Activated CD8-positive, alpha-beta memory T cell treated with anti-CD3 and anti-CD28 coated beads, Interleukin-2, amount 50 U/mL, for 48 hours (primary cell): ENCODE data around the gene MS4A5.
"Not testable (repeated sequence)": the region's sequence is repeated elsewhere in the genome, so short reads cannot be mapped to it uniquely, and the experiment has no call there.

ENCODE experiments used
- DNase-seq: peaks from one replicate; pipeline ENCODE4 v3.0.0-alpha.2; 2020

The MS4A5 gene

GRCh38 chr11:60429272-60429671 lies at the start of gene MS4A5:
TSS of gene MS4A5 (plus strand) at chr11:60429572. CDS start at chr11:60429675, 103 bp downstream.
- no peak for DNase-seq

GRCh38 chr11:60389279-60389910 lies 40.0 kb upstream of the MS4A5 start:
- DNase-seq, result no peak

DNA sequence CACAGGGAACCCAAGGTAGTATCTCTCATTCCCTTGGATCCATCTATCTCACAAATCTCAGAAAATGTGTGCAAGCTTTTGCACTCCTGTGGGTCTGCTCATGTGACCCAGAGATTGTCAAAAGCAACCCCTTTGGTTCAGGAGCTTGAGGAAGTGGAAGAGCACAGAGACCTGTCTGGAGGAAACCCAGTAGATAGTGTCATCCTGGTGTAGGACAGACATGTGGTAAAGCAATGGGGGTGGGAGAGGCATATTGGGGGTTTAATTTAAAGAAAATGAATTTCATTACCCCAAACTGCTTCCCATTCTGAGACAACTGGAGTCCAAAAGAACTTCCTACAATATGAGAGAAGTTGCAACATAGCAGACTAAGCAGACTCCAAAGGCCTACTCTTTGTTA lies 39.0 kb upstream of the MS4A5 start:
- DNase-seq, result no peak

DNA sequence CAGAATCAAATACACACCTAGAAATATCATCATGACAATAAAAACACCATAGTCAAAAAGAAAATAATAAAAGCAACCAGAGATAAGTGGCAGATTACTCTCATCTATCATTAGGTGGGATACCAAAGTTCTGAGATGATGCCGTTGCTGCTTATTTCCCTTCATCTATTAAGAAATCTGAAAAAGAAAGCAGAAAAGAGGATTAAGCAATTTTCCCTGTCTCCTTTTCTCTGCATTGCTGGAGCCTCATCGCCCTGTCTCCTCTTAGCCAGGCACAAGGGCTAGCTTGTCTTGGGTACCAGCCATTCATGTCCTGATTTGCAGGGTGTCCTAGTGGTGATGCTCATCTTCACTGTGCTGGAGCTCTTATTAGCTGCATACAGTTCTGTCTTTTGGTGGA lies 37.0 kb upstream of the MS4A5 start:
- no peak for DNase-seq

GRCh38 chr11:60393016-60393415 lies 36.4 kb upstream of the MS4A5 start:
- DNase-seq, result no peak

DNA sequence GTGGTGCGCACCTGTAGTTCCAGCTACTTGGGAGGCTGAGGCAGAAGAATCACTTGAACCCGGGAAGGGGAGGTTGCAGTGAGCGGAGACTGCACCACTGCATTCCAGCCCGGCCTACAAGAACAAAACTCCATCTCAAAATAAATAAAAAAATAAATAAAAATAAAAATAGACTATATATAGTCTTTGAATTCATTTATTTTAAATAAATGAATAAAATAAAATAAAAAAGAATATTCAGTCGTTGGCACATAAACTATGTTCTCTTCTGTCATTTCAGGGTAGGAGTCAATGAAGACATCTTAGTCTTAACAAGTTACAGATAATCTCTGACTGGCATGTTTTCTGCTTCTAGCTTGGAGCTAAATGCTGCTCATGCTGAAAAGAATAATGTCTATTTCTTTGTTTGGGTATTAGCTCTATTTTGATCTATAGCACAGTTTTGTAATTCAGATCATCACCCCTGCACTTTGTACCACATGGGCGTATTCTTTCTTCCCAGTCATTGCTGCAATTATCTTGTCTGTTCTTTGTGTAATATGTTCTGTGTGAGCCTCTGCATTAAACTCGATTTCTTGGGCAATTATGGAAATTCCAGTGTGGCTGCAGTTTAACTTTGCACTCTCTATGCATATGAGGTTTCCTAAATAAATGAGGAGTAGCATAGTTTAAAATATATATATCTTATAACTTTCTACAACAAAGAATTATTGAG lies 34.5 kb upstream of the MS4A5 start:
- no peak for DNase-seq

GRCh38 chr11:60396382-60396781 lies 33.0 kb upstream of the MS4A5 start, which contains the start of gene MS4A14:
TSS of gene MS4A14 (plus strand) at chr11:60396459. CDS start at chr11:60396579, 120 bp downstream.
- no peak for DNase-seq

DNA sequence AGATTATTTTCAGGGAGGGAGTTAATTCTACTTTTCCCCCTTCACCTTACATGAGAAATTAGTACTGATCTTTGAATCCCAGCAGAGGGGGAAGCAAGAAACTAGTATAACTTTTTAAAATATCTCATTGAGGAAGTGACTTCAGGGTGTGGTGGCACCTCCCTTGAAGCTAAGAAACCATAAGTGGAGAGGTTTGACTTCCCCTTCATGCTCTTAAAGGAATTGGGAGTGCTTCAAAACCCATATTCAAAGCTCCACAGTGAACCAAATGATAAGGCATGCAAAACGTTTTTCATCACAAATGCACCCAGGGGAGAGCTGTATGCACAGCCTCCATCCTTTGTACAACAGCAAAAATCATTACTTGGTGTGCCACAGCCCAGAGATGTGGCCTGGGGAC lies 32.6 kb upstream of the MS4A5 start:
- no peak for DNase-seq

DNA sequence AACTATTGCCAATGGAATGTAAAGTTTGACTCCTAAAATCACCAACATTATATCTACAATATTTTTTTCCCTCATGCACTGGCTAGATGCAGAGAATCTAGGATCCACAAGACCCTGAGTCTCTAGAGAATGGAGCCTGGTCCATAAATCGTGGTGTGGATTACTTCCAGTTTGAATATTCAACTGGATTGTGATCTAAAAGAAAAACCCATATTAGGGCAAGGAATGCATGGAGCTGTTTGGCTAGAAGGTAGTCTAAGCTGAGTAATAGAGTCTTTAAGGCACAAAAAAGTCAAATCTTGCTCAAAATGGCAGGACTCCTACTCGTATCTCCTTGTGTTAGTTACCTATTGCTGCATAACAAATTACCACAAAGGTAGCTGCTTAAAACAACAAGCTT lies 9.4 kb upstream of the MS4A5 start:
- no peak for DNase-seq

- DNase-seq, result no peak
Observed at GRCh38 chr11:60422609-60423008, 6.8 kb upstream of the MS4A5 start.

- no peak for DNase-seq
Observed at GRCh38 chr11:60428517-60428916, 855 bp upstream of the MS4A5 start.

GRCh38 chr11:60431251-60431650 lies 1.9 kb downstream of the MS4A5 start:
- DNase-seq, result no peak

GRCh38 chr11:60433401-60433800 lies 4.0 kb downstream of the MS4A5 start:
- DNase-seq, result no peak

- DNase-seq, result no peak
Observed at GRCh38 chr11:60447070-60447469, 17.7 kb downstream of the MS4A5 start.

- DNase-seq, result no peak
Observed at GRCh38 chr11:60447846-60448245, 18.5 kb downstream of the MS4A5 start.

- not testable (repeated sequence) for DNase-seq
Observed at GRCh38 chr11:60451185-60451584, 21.8 kb downstream of the MS4A5 start.

DNA sequence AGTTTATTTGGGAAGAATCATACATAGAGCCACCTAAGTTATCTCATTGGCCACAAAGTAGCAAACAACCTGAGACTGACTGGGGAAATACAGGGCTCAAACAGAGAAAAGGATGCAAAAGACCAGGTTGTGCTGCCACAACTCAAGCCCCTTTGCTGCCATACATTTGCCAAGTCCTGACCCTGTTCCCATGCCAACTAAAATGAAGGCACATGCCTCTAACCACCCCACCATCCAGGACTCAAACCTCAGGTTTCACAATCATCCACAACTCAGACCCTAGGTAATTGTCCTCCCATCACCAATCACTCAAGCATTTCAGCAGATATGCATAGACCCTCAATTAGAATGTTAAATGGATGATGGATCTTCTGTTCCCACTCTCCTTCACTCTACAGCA lies 24.8 kb downstream of the MS4A5 start:
- no peak for DNase-seq

DNA sequence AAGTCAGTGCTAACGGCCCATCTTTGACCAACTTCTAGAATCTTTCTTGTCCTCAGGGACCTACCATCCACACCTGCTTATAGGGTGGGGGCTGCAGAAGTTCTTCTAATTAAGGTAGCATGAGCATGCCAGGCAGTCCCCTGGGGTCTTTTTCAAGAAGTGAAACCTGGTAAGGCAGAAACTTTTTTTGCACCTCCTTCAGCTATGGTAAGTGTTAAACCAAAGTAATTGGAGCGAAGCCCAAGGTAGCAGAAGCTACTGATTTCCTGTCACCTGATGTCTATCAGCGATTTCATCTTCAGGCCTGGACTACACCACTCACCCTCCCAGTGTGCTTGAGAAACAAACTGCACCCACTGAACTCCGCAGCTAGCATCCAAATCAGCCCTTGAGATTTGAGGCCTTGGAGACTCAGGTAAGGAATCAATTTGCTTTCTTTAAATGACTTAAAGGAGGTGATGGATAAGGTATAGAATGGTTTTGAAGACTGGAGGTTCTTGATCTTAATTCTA lies 26.2 kb downstream of the MS4A5 start, which contains the start of gene MS4A1:
MS4A1 (plus strand) TSS at position 317 of the 512 bp plus-strand sequence. CDS start 6,528 bp downstream, outside the sequence.
- no peak for DNase-seq

- DNase-seq, result no peak
Observed at GRCh38 chr11:60457576-60457975, 28.2 kb downstream of the MS4A5 start.

DNA sequence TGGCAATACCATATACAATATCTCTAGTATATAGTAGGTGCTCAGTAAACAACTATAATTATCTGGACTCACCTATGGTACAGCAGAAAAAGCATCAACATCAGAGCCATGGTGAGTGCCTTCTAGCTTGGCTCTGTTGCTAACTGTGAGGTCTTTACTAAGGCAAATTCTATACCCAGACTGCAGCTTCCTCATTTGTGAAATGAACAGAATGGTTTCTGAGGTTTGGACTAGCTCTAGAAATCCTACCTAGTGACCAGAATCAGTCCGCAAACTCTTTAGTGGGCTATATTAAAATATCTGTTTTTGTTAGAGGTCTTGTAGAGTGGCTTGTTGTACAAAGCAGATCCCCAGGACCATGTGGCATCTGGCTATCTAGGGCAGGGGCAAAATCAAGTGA lies 30.0 kb downstream of the MS4A5 start:
- no peak for DNase-seq

DNA sequence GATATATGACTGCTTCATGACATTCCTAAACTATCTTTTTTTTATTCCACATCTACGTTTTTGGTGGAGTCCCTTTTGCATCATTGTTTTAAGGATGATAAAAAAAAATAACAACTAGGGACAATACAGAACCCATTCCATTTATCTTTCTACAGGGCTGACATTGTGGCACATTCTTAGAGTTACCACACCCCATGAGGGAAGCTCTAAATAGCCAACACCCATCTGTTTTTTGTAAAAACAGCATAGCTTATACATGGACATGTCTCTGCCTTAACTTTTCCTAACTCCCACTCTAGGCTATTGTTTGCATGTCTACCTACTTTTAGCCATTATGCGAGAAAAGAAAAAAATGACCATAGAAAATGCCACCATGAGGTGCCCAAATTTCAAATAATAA lies 39.5 kb downstream of the MS4A5 start:
- no peak for DNase-seq

DNA sequence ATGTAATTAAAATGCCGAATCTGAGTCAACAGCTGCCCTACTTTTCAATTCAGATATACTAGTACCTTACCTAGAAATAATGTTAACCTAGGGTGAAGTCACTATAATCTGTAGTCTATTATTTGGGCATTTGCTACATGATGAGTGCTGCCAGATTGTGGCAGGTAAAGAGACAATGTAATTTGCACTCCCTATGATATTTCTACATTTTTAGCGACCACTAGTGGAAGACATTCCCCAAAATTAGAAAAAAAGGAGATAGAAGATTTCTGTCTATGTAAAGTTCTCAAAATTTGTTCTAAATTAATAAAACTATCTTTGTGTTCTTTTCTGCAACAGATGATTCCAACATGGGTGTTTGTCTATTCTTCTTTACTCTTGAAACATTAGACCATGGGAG lies 40.4 kb downstream of the MS4A5 start:
- DNase-seq, result no peak

- no peak for DNase-seq
Observed at GRCh38 chr11:60477035-60477445, 47.7 kb downstream of the MS4A5 start.

- DNase-seq, result no peak
Observed at GRCh38 chr11:60482361-60482760, 53.0 kb downstream of the MS4A5 start.
